OCI-LY7 (cell line): ENCODE results near the gene STON2. TPM values are rescaled to one million over a fixed set of nuclear protein-coding genes. Genes with fewer than 3 reads are reported as not detected.

Experiments
- BruUV-seq: library from RNA; stranded (reverse); fragments of 400-500 nt; replicated peaks from 2 replicates; lab custom pipeline; 2021; lab: Mats Ljungman, UMichigan
- CTCF ChIA-PET: fragments of 300-600 bp; sonication (Branson Sonifier 250); formaldehyde crosslinking; loops from one replicate; lab custom pipeline; 2022; ENCODE audit warnings: antibody characterized with exemption; ENCODE audit not compliant: unreplicated experiment; lab: Charles Lee
- POLR2A ChIA-PET: fragments of 300-600 bp; sonication (Branson Sonifier 250); formaldehyde crosslinking; loops from one replicate; lab custom pipeline; 2022; ENCODE audit warnings: antibody characterized with exemption; lab: Charles Lee
- DNase-seq: peaks from one replicate; pipeline ENCODE4 v3.0.0-alpha.2; 2015; ENCODE audit warnings: low spot score
- H2AFZ ChIP-seq: fragments of 200-600 bp; sonication (generic), shearing (Covaris generic); 2 replicates; pipeline ENCODE4 v1.6.1; 2014; ENCODE audit warnings: mild to moderate bottlenecking, antibody characterized with exemption, low read length, moderate library complexity
- H3K27ac ChIP-seq: fragments of 200-600 bp; sonication (generic); 2 replicates; pipeline ENCODE4 v1.5.1; 2014; ENCODE audit warnings: mixed run types, low read depth, mild to moderate bottlenecking, moderate library complexity, low read length, inconsistent platforms; ENCODE audit not compliant: poor library complexity, severe bottlenecking
- H3K36me3 ChIP-seq: fragments of 200-600 bp; sonication (generic); 2 replicates; pipeline ENCODE4 v1.6.1; 2014; ENCODE audit warnings: mild to moderate bottlenecking, antibody characterized with exemption, low read length, moderate library complexity, mixed read lengths; ENCODE audit not compliant: insufficient read depth
- H3K4me1 ChIP-seq: fragments of 200-600 bp; sonication (generic); 2 replicates; pipeline ENCODE4 v1.5.1; 2014; ENCODE audit warnings: mild to moderate bottlenecking, low read length; ENCODE audit not compliant: insufficient read depth, poor library complexity, severe bottlenecking
- H3K4me2 ChIP-seq: fragments of 200-600 bp; sonication (generic); 2 replicates; pipeline ENCODE4 v1.6.1; 2014; ENCODE audit warnings: mild to moderate bottlenecking, low read length
- H3K4me3 ChIP-seq: fragments of 200-600 bp; sonication (generic); 2 replicates; pipeline ENCODE4 v1.5.1; 2014; ENCODE audit warnings: mild to moderate bottlenecking, low read depth, low read length; ENCODE audit not compliant: poor library complexity, severe bottlenecking
- H3K79me2 ChIP-seq: fragments of 200-600 bp; sonication (generic); 2 replicates; pipeline ENCODE4 v1.6.1; 2016; ENCODE audit warnings: low read depth, mild to moderate bottlenecking, low read length, moderate library complexity, mixed read lengths; ENCODE audit not compliant: insufficient read depth
- H3K9me2 ChIP-seq: fragments of 200-600 bp; sonication (generic); 2 replicates; pipeline ENCODE4 v1.6.1; 2016; ENCODE audit warnings: mild to moderate bottlenecking, low read length, mixed read lengths; ENCODE audit not compliant: insufficient read depth
- H3K9me3 ChIP-seq: fragments of 200-600 bp; sonication (generic); 2 replicates; pipeline ENCODE4 v1.6.1; 2014; ENCODE audit warnings: mild to moderate bottlenecking, mixed run types, low read length, mixed read lengths
- H4K20me1 ChIP-seq: fragments of 200-600 bp; sonication (generic); 2 replicates; pipeline ENCODE4 v1.6.1; 2014; ENCODE audit warnings: mild to moderate bottlenecking, antibody characterized with exemption, low read length, moderate library complexity, mixed read lengths; ENCODE audit not compliant: insufficient read depth
- CTCF ChIP-seq: fragments of 200-600 bp; sonication (generic); conservative IDR thresholded peaks from 2 replicates; pipeline ENCODE4 v1.5.1; 2014; ENCODE audit warnings: mild to moderate bottlenecking, antibody characterized with exemption, low read length, moderate library complexity, mixed read lengths
- EZH2phosphoT487 ChIP-seq: fragments of 200-600 bp; sonication (generic); IDR thresholded peaks from 2 replicates; pipeline ENCODE4 v1.6.1; 2018; ENCODE audit warnings: low read depth, borderline replicate concordance, mild to moderate bottlenecking, mixed run types, antibody characterized with exemption, low read length, moderate library complexity, mixed read lengths
- intact Hi-C: fragments of 100-400 bp; cut with micrococcal nuclease; formaldehyde crosslinking; loops from one replicate; pipeline ENCODE4 v1.10.0; 2022; ENCODE audit not compliant: unreplicated experiment
- total RNA-seq, 2 experiments: library from RNA; depleted of rRNA in 1 of 2; stranded (reverse); fragments of >200 nt in 1 of 2; shearing (Covaris generic) in 1 of 2; gene quantifications; 2 replicates each; pipeline ENCODE4 v1.2.3, GENCODE V29; 2014 to 2022

STON2 gene
- total RNA-seq, 2 experiments from 2014 or later: 0.25 TPM; not detected in 1

- H2AFZ ChIP-seq: no peak overlapping the region; the same call in 1 of the 2 replicates
- peak; percentile 67 for DNase-seq
- H3K79me2 ChIP-seq: peaks cover 53% of the 10 kb centered on the region
- POLR2A ChIA-PET: interaction anchor here (0.9 to 1.9 kb wide), 14 partner anchors 10 to 314 kb away, joined by 3 to 14 read pairs (median 4); partner anchors contain the start of gene SEL1L
- peaks cover 34% of the 10 kb centered on the region for H3K4me1 ChIP-seq
- intact Hi-C loops: loop anchor here (1.0 to 5.0 kb wide), 4 partner anchors 250 to 313 kb away; partner anchors contain the start of genes CEP128 and SEL1L
- H4K20me1 ChIP-seq: peaks cover 14% of the 10 kb centered on the region; the same call in 1 of the 2 replicates
- H3K27ac ChIP-seq: peak overlapping the region; percentile 93
- H3K36me3 ChIP-seq: peaks cover 36% of the 10 kb centered on the region
- no peaks in the 10 kb centered on the region for H3K9me2 ChIP-seq
- TSS peak; percentile 99 for BruUV-seq
- no peak for TF ChIP-seq EZH2phosphoT487
- no peak for TF ChIP-seq CTCF
- peak overlapping the region; percentile 92 for H3K4me3 ChIP-seq
- H3K4me2 ChIP-seq: peak overlapping the region; percentile 95
- CTCF ChIA-PET: no interaction called here
- H3K9me3 ChIP-seq: no peaks in the 10 kb centered on the region
Observed at GRCh38 chr14:81219759-81220579, 180.2 kb downstream of the STON2 start.

- Histone ChIP-seq H3K79me2 (peaks cover 59% of the 10 kb centered on the region), H3K4me2 (peak overlapping the region; percentile 95), H3K27ac (peak overlapping the region; percentile 93), H3K36me3 (peaks cover 43% of the 10 kb centered on the region), H2AFZ (no peak overlapping the region; the same call in 1 of the 2 replicates), H4K20me1 (peaks cover 14% of the 10 kb centered on the region; the same call in 1 of the 2 replicates), H3K9me2 (no peaks in the 10 kb centered on the region), H3K4me1 (peaks cover 34% of the 10 kb centered on the region), H3K9me3 (no peaks in the 10 kb centered on the region), H3K4me3 (peak overlapping the region; percentile 92)
- POLR2A ChIA-PET: interaction anchor here (0.6 to 1.6 kb wide), 19 partner anchors 10 to 315 kb away, joined by 3 to 14 read pairs (median 3); partner anchors contain the start of gene SEL1L
- BruUV-seq: no TSS peak
- TF ChIP-seq EZH2phosphoT487: no peak
- TF ChIP-seq CTCF: no peak
- DNase-seq: peak; percentile 95
- CTCF ChIA-PET: interaction anchor here (1.0 kb wide), 1 partner anchor 246 kb away, joined by 3 read pairs; no protein-coding TSS in a partner anchor
- intact Hi-C loops: loop anchor here (1.0 to 5.0 kb wide), 4 partner anchors 251 to 314 kb away; partner anchors contain the start of genes CEP128 and SEL1L
Observed at GRCh38 chr14:81219210-81219758, 180.8 kb downstream of the STON2 start.
